AG10803 (cell line): ENCODE measurements around the gene GID8.
A peak's percentile ranks its signal among the peaks of the same experiment; 100 is the strongest.

Source experiments
- DNase-seq: peaks from one replicate; pipeline ENCODE4 v3.0.0; 2010; ENCODE audit warnings: low read depth
- H3K4me3 ChIP-seq: 2 replicates; pipeline ENCODE4 v1.5.1; 2011; ENCODE audit warnings: mild to moderate bottlenecking, low read length, control low read depth
- TF ChIP-seq, protein P1 (sequence below): conservative IDR thresholded peaks from 2 replicates; pipeline ENCODE4 v1.5.1; 2011; ENCODE audit warnings: mild to moderate bottlenecking, low read length, control low read depth, inconsistent platforms

The GID8 gene

DNA sequence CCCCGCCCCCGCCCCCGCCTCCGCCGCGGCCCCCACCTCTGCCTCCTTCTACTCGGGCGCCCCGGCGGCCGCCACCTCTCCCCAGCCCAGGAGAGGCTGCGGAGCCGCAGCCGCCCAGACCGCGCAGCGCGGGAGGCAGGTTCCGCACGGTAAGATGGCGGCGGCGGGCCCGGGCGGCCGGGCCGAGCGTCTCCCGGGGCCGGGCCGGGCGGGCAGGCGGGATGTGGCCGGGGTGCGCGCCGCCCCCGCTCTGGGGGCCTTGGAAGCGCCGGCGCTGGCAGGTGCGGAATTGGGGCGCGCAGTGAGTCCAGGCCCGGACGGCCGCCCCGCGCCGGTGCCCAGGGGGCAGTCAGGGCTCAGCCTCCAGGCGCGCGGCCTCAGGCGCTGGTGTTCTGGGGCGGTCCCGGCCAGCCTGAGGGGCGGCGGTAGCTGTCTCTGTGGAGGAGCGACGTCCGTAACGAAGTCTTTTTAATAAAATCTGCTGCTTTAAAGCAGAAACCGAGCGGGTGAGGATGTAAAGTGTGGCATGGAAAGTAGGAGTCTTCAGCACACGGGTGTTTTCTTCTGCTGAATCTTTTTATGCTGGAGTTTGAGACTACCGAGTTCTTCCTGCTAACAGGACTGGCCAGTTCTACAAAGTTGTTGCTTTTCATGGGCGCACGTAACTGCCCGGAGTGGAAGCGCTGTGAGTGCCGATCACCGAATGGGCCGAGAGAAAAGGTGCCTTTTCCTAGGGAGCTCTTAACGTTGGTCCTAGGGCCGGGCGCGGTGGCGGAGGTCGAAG lies at the start of gene GID8:
GID8 (plus strand) TSS at position 43 of the 784 bp plus-strand sequence. CDS start 3,356 bp downstream, outside the sequence.
- TF ChIP-seq, protein P1, sequence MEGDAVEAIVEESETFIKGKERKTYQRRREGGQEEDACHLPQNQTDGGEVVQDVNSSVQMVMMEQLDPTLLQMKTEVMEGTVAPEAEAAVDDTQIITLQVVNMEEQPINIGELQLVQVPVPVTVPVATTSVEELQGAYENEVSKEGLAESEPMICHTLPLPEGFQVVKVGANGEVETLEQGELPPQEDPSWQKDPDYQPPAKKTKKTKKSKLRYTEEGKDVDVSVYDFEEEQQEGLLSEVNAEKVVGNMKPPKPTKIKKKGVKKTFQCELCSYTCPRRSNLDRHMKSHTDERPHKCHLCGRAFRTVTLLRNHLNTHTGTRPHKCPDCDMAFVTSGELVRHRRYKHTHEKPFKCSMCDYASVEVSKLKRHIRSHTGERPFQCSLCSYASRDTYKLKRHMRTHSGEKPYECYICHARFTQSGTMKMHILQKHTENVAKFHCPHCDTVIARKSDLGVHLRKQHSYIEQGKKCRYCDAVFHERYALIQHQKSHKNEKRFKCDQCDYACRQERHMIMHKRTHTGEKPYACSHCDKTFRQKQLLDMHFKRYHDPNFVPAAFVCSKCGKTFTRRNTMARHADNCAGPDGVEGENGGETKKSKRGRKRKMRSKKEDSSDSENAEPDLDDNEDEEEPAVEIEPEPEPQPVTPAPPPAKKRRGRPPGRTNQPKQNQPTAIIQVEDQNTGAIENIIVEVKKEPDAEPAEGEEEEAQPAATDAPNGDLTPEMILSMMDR, result no peak
- DNase-seq, result no peak

DNA sequence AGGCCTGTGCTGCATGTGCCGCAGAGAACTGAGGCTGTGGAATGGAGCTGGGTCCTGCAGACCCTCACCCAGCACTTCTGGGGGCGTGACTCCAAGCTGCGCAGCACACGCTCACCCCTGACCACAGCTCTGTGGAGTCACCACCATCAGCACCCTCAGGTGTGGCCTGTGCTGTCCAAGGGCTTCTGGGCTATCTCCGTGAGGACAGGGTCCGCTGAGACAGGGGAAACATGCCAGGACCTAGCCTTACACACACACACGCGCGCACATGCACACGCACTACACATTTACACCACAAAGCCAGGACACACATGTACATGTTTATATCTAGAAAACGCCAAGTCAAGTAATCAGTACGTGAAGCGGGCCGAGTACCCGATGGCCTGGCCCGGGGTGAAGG lies 49.5 kb upstream of the GID8 start:
- TF ChIP-seq, protein P1, result no peak
- no peak for DNase-seq
- no peak overlapping the region for H3K4me3 ChIP-seq

More for the DNA sequence above, at the start of gene GID8:
- H3K4me3 ChIP-seq, result peak within 1 kb of the TSS; percentile 96

DNA sequence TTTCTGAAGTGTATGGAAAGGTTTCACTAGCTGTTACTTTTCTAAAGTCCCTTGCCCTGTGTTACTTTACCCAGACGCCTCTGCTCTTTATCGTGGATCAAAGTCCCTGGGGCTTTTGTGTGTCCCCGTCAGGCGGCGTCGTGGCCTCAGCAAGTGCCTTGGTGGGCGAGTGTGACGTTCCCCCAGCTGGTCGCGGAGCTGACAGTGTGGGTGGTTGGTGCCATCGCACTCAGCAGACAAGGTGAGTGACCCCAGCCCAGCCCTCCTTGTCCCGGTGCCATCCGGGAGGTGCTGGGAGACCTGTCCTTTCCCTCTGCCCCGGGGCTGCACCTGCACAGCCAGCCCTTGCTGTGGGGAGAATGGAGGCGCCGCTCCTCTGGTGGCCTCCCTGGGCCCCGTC lies 49.0 kb upstream of the GID8 start:
- no peak for DNase-seq
- TF ChIP-seq, protein P1, result no peak
- no peak overlapping the region for H3K4me3 ChIP-seq

DNA sequence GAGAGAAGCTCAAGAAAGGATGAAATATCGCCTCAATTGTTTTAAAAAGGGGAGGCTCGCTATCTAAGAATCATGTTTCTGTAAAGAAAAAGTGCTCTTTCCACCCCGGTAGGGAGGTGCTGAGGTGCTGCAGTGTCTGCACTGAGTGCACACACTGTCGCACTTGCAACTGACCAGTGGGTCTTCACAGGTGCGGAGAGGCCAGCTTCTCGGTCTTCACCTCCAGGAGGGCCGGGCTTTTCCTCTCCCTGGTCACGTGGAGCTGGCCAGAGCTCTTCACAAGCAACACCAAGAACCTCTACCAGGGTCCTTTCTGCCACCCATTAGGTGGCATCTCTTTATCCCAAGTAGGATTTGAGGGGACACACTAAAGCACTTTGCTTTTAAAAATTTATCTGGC lies 48.5 kb upstream of the GID8 start:
- DNase-seq, result no peak
- no peak overlapping the region for H3K4me3 ChIP-seq
- TF ChIP-seq, protein P1, result no peak

DNA sequence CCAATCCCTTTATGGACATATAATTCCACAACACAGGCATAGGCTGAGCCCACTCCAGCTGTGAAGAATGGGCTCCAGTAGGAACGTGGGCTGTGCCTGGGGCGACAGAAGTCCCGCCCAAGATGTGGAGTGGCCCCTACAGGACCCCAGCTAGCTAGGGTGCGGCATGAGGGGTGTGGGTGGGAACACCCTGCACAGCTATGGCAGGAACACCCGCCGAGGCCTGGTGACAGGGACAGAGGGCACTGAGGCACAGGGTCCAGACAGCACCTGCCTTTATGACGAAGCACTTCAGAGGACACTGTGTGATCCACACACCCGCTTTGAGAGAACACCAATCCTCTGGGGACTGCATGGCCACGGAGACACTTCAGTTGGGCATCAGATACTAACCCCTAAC lies 48.1 kb upstream of the GID8 start:
- DNase-seq, result no peak
- H3K4me3 ChIP-seq, result no peak overlapping the region
- TF ChIP-seq, protein P1, result no peak

DNA sequence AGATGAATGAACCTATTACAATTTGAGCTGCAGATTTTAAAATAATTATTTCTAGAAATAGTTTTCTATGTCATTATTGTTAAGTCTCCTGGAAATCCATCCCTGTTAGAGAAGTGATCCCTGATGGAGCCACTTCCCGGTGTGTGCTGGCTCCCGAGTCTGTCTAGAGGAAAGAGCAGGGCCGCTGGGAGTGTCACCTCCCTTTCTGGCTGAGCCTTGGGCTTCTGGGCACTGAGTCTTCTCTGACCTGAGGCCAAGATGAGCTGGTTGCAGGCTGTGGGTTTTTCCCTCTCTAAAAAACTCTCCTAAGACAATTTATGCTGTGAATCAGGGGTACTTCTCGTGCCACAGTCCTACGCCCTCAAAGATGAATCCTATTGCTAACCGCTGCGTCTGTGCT lies 47.5 kb upstream of the GID8 start:
- no peak for DNase-seq
- TF ChIP-seq, protein P1, result no peak
- H3K4me3 ChIP-seq, result no peak overlapping the region

DNA sequence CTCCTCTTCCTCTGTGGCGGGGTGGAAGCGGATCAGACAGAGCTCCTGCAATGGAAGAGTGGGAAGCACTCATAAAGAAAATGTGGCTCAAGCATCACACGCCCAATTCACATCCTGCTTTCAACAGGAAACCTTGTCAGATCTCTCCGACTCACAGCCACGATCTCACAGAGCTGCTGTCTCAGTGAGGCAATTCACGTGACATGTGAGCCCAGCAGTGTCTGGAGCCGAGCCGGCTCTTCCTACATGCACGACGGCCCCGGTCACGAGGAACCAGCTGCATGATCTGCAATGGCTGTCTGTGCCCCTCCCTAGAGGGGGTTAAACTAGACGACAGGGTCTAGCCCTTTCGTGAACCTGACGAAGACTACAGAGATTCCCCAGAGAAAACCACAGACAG lies 46.8 kb upstream of the GID8 start:
- DNase-seq, result no peak
- TF ChIP-seq, protein P1, result no peak

More for the DNA sequence above, 46.8 kb upstream of the GID8 start:
- H3K4me3 ChIP-seq, result no peak overlapping the region
